Uterus (tissue), 4 donors: ENCODE results near the gene COPS3. TPM values are rescaled to one million over a fixed set of nuclear protein-coding genes. Genes with fewer than 3 reads are reported as not detected.

ENCODE experiments used
- DNase-seq, 2 donors: peaks; one replicate each; pipeline ENCODE4 v3.0.0-alpha.2; 2019 to 2020
- H3K27ac ChIP-seq, 2 donors: fragments of 200-600 bp; sonication (generic); 1 replicate in 1 of 2; 2 replicates in 1 of 2; pipeline ENCODE4 v1.5.1; 2016 to 2018
- H3K27me3 ChIP-seq, 2 donors: fragments of 200-600 bp; sonication (generic); one replicate each; pipeline ENCODE4 v1.5.1; 2018 to 2019; ENCODE audit warnings: control low read depth in 1 of 2
- H3K36me3 ChIP-seq, 2 donors: fragments of 200-600 bp; sonication (generic); one replicate each; pipeline ENCODE4 v1.5.1; 2019; ENCODE audit warnings: control low read depth in 1 of 2
- H3K4me1 ChIP-seq, 2 donors: fragments of 200-600 bp; sonication (generic); one replicate each; pipeline ENCODE4 v1.5.1; 2018 to 2019; ENCODE audit warnings: control low read depth in 1 of 2
- H3K4me3 ChIP-seq, 2 donors: fragments of 200-600 bp; sonication (generic); 1 replicate in 1 of 2; 2 replicates in 1 of 2; pipeline ENCODE4 v1.5.1; 2018 to 2019; ENCODE audit warnings: mild to moderate bottlenecking in 1 of 2
- H3K9me3 ChIP-seq, 2 donors: fragments of 200-600 bp; sonication (generic); one replicate each; pipeline ENCODE4 v1.5.1; 2019; ENCODE audit warnings: control low read depth in 1 of 2
- CTCF ChIP-seq, 4 experiments: fragments of 200-600 bp in 2 of 4; fragments of 450-650 bp in 2 of 4; sonication (generic) in 2 of 4; IDR thresholded peaks; one replicate each; pipeline ENCODE4 v1.5.1; 2016 to 2019; ENCODE audit warnings: antibody characterized with exemption in 4 of 4, mild to moderate bottlenecking in 2 of 4, moderate library complexity in 1 of 4
- POLR2A ChIP-seq, 2 donors: fragments of 450-650 bp; IDR thresholded peaks; one replicate each; pipeline ENCODE4 v1.6.1; 2016; ENCODE audit warnings: antibody characterized with exemption in 2 of 2, mild to moderate bottlenecking in 1 of 2, moderate library complexity in 1 of 2
- intact Hi-C: fragments of 100-400 bp; cut with DNase I; formaldehyde crosslinking; loops from one replicate; pipeline ENCODE4 v1.15.1; 2023; ENCODE audit warnings: low total_unique reads
- total RNA-seq, 4 donors: library from RNA; depleted of rRNA in 3 of 4; stranded (reverse); fragments of >200 nt in 3 of 4; gene quantifications; one replicate each; pipeline versions ENCODE4 v1.1.0 to v1.2.4, GENCODE V29; 2014 to 2023
- donor health status: DM: yes; HTN: yes; CAD: no.

The COPS3 gene
- total RNA-seq, 4 donors from 2014 or later = 13.1 to 83.3 (median 49.4) TPM

GRCh38 chr17:17235212-17236174, 45.6 kb downstream of the COPS3 start:
- no peaks in the 10 kb centered on the region for H3K27me3 ChIP-seq
- H3K4me1 ChIP-seq = peaks cover 0 to 4% of the 10 kb centered on the region in 2 donors
- intact Hi-C loops = no loop called here
- H3K27ac ChIP-seq = peak overlapping the region; percentile 96 to 97
- no peaks in the 10 kb centered on the region for H3K36me3 ChIP-seq
- TF ChIP-seq CTCF (IDR thresholded peaks at IDR 0.05) (no peak), POLR2A (IDR thresholded peaks at IDR 0.05) (no peak)
- no peak for DNase-seq
- H3K9me3 ChIP-seq = no peaks in the 10 kb centered on the region
- H3K4me3 ChIP-seq = peak overlapping the region; percentile 100

- H3K4me3 ChIP-seq = no peak overlapping the region
- no peak overlapping the region for H3K27ac ChIP-seq
- no peak for DNase-seq
- TF ChIP-seq POLR2A (IDR thresholded peaks at IDR 0.05) (no peak), CTCF (IDR thresholded peaks at IDR 0.05) (no peak)
- intact Hi-C loops = no loop called here
- H3K36me3 ChIP-seq = no peaks in the 10 kb centered on the region
- no peaks in the 10 kb centered on the region for H3K9me3 ChIP-seq
- peaks cover 0 to 4% of the 10 kb centered on the region in 2 donors for H3K4me1 ChIP-seq
- H3K27me3 ChIP-seq = no peaks in the 10 kb centered on the region
These were observed 48.8 kb downstream of the COPS3 start for GRCh38 chr17:17232303-17232621.

- intact Hi-C loops = no loop called here
- DNase-seq = no peak
- Histone ChIP-seq H3K4me1 (peaks cover 0 to 4% of the 10 kb centered on the region in 2 donors), H3K4me3 (no peak overlapping the region), H3K27me3 (no peaks in the 10 kb centered on the region), H3K9me3 (no peaks in the 10 kb centered on the region), H3K36me3 (no peaks in the 10 kb centered on the region), H3K27ac (no peak overlapping the region)
- TF ChIP-seq CTCF (IDR thresholded peaks at IDR 0.05) (no peak), POLR2A (IDR thresholded peaks at IDR 0.05) (no peak)
These were observed 49.3 kb downstream of the COPS3 start for GRCh38 chr17:17231621-17232302.

- H3K27me3 ChIP-seq = no peaks in the 10 kb centered on the region
- H3K4me3 ChIP-seq = no peak overlapping the region
- no peaks in the 10 kb centered on the region for H3K9me3 ChIP-seq
- no peaks in the 10 kb centered on the region for H3K36me3 ChIP-seq
- H3K27ac ChIP-seq = no peak overlapping the region
- TF ChIP-seq POLR2A (IDR thresholded peaks at IDR 0.05) (no peak), CTCF (IDR thresholded peaks at IDR 0.05) (no peak)
- intact Hi-C loops = no loop called here
- DNase-seq = no peak
- no peaks in the 10 kb centered on the region for H3K4me1 ChIP-seq
These were observed 51.3 kb downstream of the COPS3 start for GRCh38 chr17:17229416-17230384.
